IPS-20b (cell line): Measurements from ENCODE around the gene CACNA1D.

Experiments
- H3K27ac ChIP-seq: one replicate; pipeline ENCODE4 v1.5.1; 2013; ENCODE audit warnings: low read length
- H3K27me3 ChIP-seq: 2 replicates; pipeline ENCODE4 v1.6.1; 2013; ENCODE audit warnings: mild to moderate bottlenecking, low read length, inconsistent platforms; ENCODE audit not compliant: insufficient read depth
- H3K36me3 ChIP-seq: 2 replicates; pipeline ENCODE4 v1.6.1; 2013; ENCODE audit warnings: low read depth, mild to moderate bottlenecking, inconsistent platforms, low read length, moderate library complexity; ENCODE audit not compliant: insufficient read depth
- H3K4me1 ChIP-seq: 2 replicates; pipeline ENCODE4 v1.6.1; 2013; ENCODE audit warnings: mild to moderate bottlenecking, control low read depth, inconsistent platforms, low read length, moderate library complexity; ENCODE audit not compliant: insufficient read depth
- H3K4me3 ChIP-seq: 2 replicates; pipeline ENCODE4 v1.5.1; 2013; ENCODE audit warnings: mild to moderate bottlenecking, low read length, inconsistent platforms
- H3K9ac ChIP-seq: 2 replicates; pipeline ENCODE4 v1.6.1; 2013; ENCODE audit warnings: low read depth, mild to moderate bottlenecking, inconsistent platforms, low read length, moderate library complexity
- H3K9me3 ChIP-seq: 2 replicates; pipeline ENCODE4 v1.6.1; 2013; ENCODE audit warnings: mild to moderate bottlenecking, low read depth, low read length, inconsistent platforms; ENCODE audit not compliant: insufficient read depth

The CACNA1D gene

GRCh38 chr3:53602866-53603265 is 108.5 kb downstream of the CACNA1D start:
- peaks cover 9% of the 10 kb centered on the region for H3K9me3 ChIP-seq
- no peak overlapping the region for H3K9ac ChIP-seq
- no peak overlapping the region for H3K4me3 ChIP-seq
- H3K27me3 ChIP-seq: no peaks in the 10 kb centered on the region
- no peak overlapping the region for H3K27ac ChIP-seq
- H3K4me1 ChIP-seq: no peaks in the 10 kb centered on the region
- H3K36me3 ChIP-seq: no peaks in the 10 kb centered on the region

DNA sequence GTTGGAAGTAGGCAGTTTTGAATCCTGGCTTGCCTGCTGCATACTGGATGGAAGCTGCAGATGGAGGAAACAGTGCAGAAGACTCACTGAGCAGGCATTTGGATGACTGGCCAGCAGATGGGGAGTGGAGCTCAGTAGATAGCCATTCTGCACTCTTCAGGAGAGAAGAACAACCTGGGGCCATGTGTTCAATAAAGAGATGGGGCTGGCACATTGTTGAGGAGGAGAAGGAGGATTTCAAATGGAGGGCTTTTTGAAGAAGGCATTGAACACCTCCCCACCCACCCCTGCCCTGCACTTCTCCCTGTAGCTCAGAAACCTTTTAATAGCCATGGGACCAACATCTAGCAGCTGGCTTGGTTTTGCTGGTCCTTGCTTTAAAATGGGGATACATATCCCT is 109.8 kb downstream of the CACNA1D start:
- no peaks in the 10 kb centered on the region for H3K36me3 ChIP-seq
- H3K27me3 ChIP-seq: no peaks in the 10 kb centered on the region
- peaks cover 9% of the 10 kb centered on the region for H3K9me3 ChIP-seq
- no peaks in the 10 kb centered on the region for H3K4me1 ChIP-seq
- H3K27ac ChIP-seq: no peak overlapping the region
- H3K4me3 ChIP-seq: no peak overlapping the region
- H3K9ac ChIP-seq: no peak overlapping the region

- Histone ChIP-seq H3K27ac (no peak overlapping the region), H3K27me3 (no peaks in the 10 kb centered on the region), H3K9me3 (peaks cover 9% of the 10 kb centered on the region), H3K36me3 (no peaks in the 10 kb centered on the region), H3K4me3 (no peak overlapping the region), H3K9ac (no peak overlapping the region), H3K4me1 (no peaks in the 10 kb centered on the region)
These were observed 112.4 kb downstream of the CACNA1D start for GRCh38 chr3:53606793-53607192.

DNA sequence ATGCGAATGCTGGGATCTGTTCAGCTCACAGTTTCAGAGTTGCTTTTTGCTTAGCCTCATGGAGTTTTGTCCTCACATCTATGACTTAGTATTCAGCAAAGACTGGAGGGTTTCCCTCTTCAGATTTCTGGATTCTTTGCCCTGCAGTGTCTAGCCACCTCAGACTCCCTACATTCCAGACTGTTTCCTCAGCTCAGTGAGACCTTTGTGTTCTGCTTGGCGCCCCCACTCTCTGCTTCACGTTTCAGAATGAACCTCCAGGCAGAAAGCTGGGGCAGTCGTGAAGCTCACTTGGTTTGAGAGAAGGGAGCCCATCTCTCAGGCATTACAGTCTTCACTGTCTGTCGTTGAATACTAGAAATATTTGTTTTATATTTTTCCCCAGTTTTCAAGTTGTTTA is 118.1 kb downstream of the CACNA1D start:
- Histone ChIP-seq H3K9ac (no peak overlapping the region), H3K9me3 (no peaks in the 10 kb centered on the region), H3K27me3 (no peaks in the 10 kb centered on the region), H3K27ac (no peak overlapping the region), H3K4me3 (no peak overlapping the region), H3K36me3 (no peaks in the 10 kb centered on the region), H3K4me1 (peaks cover 7% of the 10 kb centered on the region; the same call in 1 of the 2 replicates)

- no peaks in the 10 kb centered on the region for H3K9me3 ChIP-seq
- no peak overlapping the region for H3K9ac ChIP-seq
- H3K36me3 ChIP-seq: no peaks in the 10 kb centered on the region
- no peak overlapping the region for H3K27ac ChIP-seq
- no peaks in the 10 kb centered on the region for H3K27me3 ChIP-seq
- H3K4me1 ChIP-seq: peaks cover 7% of the 10 kb centered on the region; the same call in 1 of the 2 replicates
- H3K4me3 ChIP-seq: no peak overlapping the region
These were observed 118.7 kb downstream of the CACNA1D start for GRCh38 chr3:53613125-53613524.

DNA sequence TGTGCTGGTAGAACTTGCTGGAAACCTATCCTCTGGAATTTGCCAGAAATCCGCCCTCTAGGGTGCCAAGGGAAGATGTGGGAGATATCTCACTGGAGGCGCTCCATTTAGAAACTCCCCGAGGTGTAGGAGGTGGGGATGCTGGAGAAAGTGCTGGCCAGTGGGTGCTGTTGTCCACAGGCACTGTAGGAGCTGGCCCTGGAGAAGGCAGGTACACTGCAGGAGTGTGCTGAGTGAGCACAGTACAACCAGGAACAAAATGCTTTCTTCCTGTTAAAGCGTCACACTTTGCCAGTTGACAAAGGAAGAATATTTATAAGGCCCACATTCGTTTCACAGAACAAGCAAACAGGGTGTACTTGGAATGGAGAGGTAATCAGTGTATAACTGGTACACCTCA is 119.9 kb downstream of the CACNA1D start:
- Histone ChIP-seq H3K27me3 (no peaks in the 10 kb centered on the region), H3K27ac (no peak overlapping the region), H3K9me3 (no peaks in the 10 kb centered on the region), H3K9ac (no peak overlapping the region), H3K4me3 (no peak overlapping the region), H3K4me1 (peaks cover 7% of the 10 kb centered on the region; the same call in 1 of the 2 replicates), H3K36me3 (no peaks in the 10 kb centered on the region)

DNA sequence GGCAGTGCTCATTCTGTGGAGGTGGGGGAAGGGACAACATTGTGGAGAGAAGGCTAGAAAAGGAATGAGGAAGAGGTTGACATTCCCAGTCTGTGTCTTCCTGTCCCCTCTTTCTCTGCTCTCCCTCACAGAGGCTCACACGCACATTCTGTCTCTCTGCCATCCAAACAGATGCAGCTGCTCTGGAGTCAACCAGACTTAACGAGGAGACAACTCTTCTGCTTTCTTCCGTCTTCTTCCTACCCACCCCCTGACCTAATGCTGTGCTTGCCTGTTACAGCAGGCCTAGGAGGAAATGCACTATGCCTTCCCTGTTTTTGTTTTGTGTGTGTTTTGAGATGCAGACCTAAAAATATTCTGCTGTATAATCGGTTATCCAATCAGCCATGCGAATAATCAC is 121.9 kb downstream of the CACNA1D start:
- Histone ChIP-seq H3K36me3 (no peaks in the 10 kb centered on the region), H3K9me3 (no peaks in the 10 kb centered on the region), H3K4me3 (no peak overlapping the region), H3K27me3 (no peaks in the 10 kb centered on the region), H3K9ac (no peak overlapping the region), H3K27ac (no peak overlapping the region), H3K4me1 (peaks cover 7% of the 10 kb centered on the region; the same call in 1 of the 2 replicates)

DNA sequence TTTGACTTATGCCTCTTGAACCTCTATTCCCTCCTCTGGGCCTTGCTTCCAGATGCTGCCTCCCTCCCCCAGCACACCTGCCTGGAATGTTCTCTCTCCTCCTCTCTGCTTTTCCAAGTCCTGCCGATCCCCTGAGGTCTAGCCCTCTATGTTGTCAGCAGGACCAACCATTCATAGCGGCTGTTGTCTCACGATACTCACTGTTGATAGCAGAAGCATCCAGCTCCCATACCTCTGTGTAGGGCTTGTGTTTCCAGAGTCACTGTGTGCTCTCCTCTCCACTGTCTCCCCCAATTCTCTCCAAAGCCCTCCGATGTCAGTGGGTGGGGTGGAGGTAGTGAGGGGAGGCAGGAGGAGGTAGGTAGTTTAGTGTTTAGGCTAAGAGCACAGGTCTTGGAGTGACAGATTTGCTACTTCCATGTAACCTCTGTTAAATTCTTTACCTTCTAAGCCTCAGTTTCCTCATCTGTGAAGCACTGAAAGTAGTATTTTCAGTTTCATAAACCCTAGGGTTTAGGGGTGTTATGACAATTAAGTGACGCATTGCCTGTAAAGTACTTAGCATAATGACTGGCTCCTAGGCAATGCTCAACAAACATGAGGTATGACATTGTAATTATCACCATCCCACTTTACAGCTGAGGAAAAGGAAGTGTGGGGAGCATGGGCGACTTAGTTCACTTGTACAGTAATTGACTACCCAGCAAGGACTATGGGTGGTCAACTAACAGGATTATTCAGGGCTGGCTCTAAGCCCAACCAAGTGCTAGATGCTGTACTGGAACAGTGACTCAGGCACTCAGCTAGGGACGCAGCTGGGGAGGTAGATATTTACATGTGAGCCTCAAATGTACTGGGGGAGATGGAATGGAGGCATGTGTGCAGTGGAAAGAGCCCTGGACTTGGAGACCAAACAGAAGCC is 122.8 kb downstream of the CACNA1D start:
- H3K27me3 ChIP-seq: no peaks in the 10 kb centered on the region

DNA sequence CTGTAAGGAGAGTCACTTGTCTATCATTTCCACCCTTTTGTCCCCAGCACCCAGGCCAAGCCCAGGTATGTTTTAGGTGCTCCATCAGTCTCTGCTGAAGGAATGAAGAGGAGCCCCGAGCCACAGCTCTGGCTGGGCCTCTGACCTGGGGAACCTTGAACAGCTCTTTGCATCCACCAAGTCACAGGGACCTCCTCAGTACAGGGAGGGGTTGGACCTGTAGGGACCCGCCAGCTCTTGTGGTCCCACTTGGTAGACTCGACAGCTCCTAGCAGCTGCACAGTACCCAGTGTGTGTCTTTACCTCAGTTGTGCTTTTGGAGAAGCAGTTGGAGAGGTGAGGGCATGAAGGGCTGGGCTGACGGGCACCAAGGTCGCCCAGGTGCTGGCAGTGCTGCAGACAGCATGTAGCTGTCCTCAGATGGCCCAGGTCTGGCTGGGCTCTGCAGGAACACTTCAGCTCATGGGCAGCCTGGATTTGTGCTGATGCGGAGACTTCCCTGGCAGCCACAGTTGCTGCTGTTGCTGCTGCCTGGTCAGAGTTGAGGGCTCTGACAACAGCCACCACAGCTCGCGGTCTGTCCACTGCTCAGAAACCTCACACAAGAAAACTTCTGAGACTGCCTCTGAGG is 123.6 kb downstream of the CACNA1D start:
- Histone ChIP-seq H3K4me3 (no peak overlapping the region), H3K9ac (no peak overlapping the region), H3K27ac (no peak overlapping the region), H3K27me3 (no peaks in the 10 kb centered on the region), H3K9me3 (no peaks in the 10 kb centered on the region), H3K4me1 (no peaks in the 10 kb centered on the region), H3K36me3 (no peaks in the 10 kb centered on the region)

More for the DNA sequence above, 122.8 kb downstream of the CACNA1D start:
- Histone ChIP-seq H3K9me3 (no peaks in the 10 kb centered on the region), H3K27ac (no peak overlapping the region), H3K36me3 (no peaks in the 10 kb centered on the region), H3K4me1 (peaks cover 6% of the 10 kb centered on the region; the same call in 1 of the 2 replicates), H3K9ac (no peak overlapping the region), H3K4me3 (no peak overlapping the region)

DNA sequence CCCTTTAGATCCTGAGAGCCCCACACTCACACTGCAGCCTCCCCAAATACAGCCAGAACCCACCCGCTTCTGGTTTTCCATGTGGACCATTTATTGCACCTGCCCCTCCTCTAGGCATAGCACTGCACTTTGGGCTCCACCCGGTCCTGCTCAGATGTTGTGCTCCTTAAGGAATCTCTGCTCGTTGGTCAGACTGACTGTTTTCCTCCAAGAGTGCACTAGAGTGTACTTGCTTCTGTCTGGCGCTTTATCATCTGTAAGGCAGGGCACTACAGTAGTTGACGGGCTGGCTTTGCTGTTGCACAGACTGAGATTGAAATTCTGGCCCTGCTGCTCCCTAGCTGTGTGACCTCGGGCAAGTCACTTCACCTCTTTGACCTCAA is 124.1 kb downstream of the CACNA1D start:
- Histone ChIP-seq H3K4me3 (no peak overlapping the region), H3K9me3 (no peaks in the 10 kb centered on the region), H3K27me3 (no peaks in the 10 kb centered on the region), H3K4me1 (no peaks in the 10 kb centered on the region), H3K27ac (no peak overlapping the region), H3K9ac (no peak overlapping the region), H3K36me3 (no peaks in the 10 kb centered on the region)

DNA sequence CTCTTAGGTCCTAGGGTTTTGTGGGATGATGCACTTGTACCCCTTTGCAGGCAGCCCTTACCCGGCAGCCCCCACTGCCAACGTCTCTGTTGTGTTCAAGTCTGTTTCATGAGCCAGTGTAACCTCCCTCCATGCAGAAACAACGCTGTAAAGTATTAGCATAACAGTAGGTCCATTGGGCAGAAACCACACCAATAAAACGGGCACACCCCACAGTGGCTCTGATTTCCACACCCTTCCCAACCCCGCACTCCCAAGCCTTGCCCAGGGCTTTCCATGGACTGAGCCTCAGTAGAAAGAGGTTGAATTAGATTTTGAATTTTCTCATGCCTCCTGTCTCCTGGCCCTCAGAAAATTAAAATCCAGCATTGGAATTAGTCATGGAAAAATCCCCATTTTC is 124.5 kb downstream of the CACNA1D start:
- H3K36me3 ChIP-seq: no peaks in the 10 kb centered on the region
- H3K9me3 ChIP-seq: no peaks in the 10 kb centered on the region
- no peak overlapping the region for H3K4me3 ChIP-seq
- H3K9ac ChIP-seq: no peak overlapping the region
- no peaks in the 10 kb centered on the region for H3K4me1 ChIP-seq
- H3K27ac ChIP-seq: no peak overlapping the region
- H3K27me3 ChIP-seq: no peaks in the 10 kb centered on the region
